ENCODE results near the gene ACP7. TPM values are rescaled to one million over a fixed set of nuclear protein-coding genes. Genes with fewer than 3 reads are reported as not detected.
A peak's percentile ranks its signal among the peaks of the same experiment; 100 is the strongest.

ACP7 gene
- total RNA-seq, 2 experiments from 2014 or later: not detected

- Mint-ChIP-seq H3K9me3 (peaks cover 2% of the 10 kb centered on the region), H3K4me3 (no peak overlapping the region), H3K36me3 (ENCODE audit: low read depth) (no peaks in the 10 kb centered on the region), H3K27me3 (no peaks in the 10 kb centered on the region), H3K27ac (no peak overlapping the region), H3K4me1 (ENCODE audit: low read depth) (no peaks in the 10 kb centered on the region)
- TF ChIP-seq CTCF (IDR thresholded peaks at IDR 0.05): no peak
- CTCF ChIA-PET: interaction anchor here (1.0 to 1.2 kb wide), 4 partner anchors 8 to 141 kb away, joined by 3 read pairs; no protein-coding TSS in a partner anchor
- DNase-seq (no peak), ATAC-seq (no peak)
- intact Hi-C loops (cut with micrococcal nuclease): no loop called here
- POLR2A ChIA-PET: interaction anchor here (1.1 kb wide), 1 partner anchor 68 kb away, joined by 3 read pairs; no protein-coding TSS in a partner anchor
Observed at GRCh38 chr19:39045506-39045905, 38.7 kb upstream of the ACP7 start.

- TF ChIP-seq CTCF (IDR thresholded peaks at IDR 0.05): no peak
- CTCF ChIA-PET: interaction anchor here (1.0 to 1.1 kb wide), 2 partner anchors 8 to 69 kb away, joined by 3 read pairs; no protein-coding TSS in a partner anchor
- no peaks in the 10 kb centered on the region for H3K9me3 Mint-ChIP-seq
- ATAC-seq (peak; percentile 30), DNase-seq (no peak)
- intact Hi-C loops (cut with micrococcal nuclease): no loop called here
- H3K4me1 Mint-ChIP-seq (ENCODE audit: low read depth): no peaks in the 10 kb centered on the region
- no peak overlapping the region for H3K27ac Mint-ChIP-seq
- no peaks in the 10 kb centered on the region for H3K27me3 Mint-ChIP-seq
- no peak overlapping the region for H3K4me3 Mint-ChIP-seq
- H3K36me3 Mint-ChIP-seq (ENCODE audit: low read depth): no peaks in the 10 kb centered on the region
- POLR2A ChIA-PET: interaction anchor here (1.1 kb wide), 1 partner anchor 69 kb away, joined by 3 read pairs; no protein-coding TSS in a partner anchor
Observed at GRCh38 chr19:39046037-39046821, 37.9 kb upstream of the ACP7 start.

GRCh38 chr19:39047073-39047472, 37.1 kb upstream of the ACP7 start:
- ChIA-PET CTCF (no interaction called here), POLR2A (no interaction called here)
- Mint-ChIP-seq H3K4me1 (ENCODE audit: low read depth) (no peaks in the 10 kb centered on the region), H3K27me3 (no peaks in the 10 kb centered on the region), H3K36me3 (ENCODE audit: low read depth) (no peaks in the 10 kb centered on the region), H3K27ac (no peak overlapping the region), H3K9me3 (no peaks in the 10 kb centered on the region), H3K4me3 (no peak overlapping the region)
- no peak for TF ChIP-seq CTCF (IDR thresholded peaks at IDR 0.05)
- ATAC-seq: no peak
- no peak for DNase-seq
- intact Hi-C loops (cut with micrococcal nuclease): no loop called here

GRCh38 chr19:39052243-39052746, 31.9 kb upstream of the ACP7 start:
- DNase-seq (peak; percentile 83), ATAC-seq (peak; percentile 75)
- no peak overlapping the region for H3K27ac Mint-ChIP-seq
- POLR2A ChIA-PET: interaction anchor here (0.8 kb wide), 1 partner anchor 184 kb away, joined by 3 read pairs; no protein-coding TSS in a partner anchor
- TF ChIP-seq CTCF (IDR thresholded peaks at IDR 0.05): peak; percentile 99
- no peak overlapping the region for H3K4me3 Mint-ChIP-seq
- H3K27me3 Mint-ChIP-seq: no peaks in the 10 kb centered on the region
- no peaks in the 10 kb centered on the region for H3K36me3 Mint-ChIP-seq (ENCODE audit: low read depth)
- H3K4me1 Mint-ChIP-seq (ENCODE audit: low read depth): no peaks in the 10 kb centered on the region
- H3K9me3 Mint-ChIP-seq: no peaks in the 10 kb centered on the region
- CTCF ChIA-PET: interaction anchor here (0.6 to 2.4 kb wide), 27 partner anchors 9 to 557 kb away, joined by 3 to 23 read pairs (median 4); partner anchors contain the start of genes FBXO27, PAK4 and SYCN
- intact Hi-C loops (cut with micrococcal nuclease): no loop called here

GRCh38 chr19:39052846-39053245, 31.3 kb upstream of the ACP7 start:
- no peak for TF ChIP-seq CTCF (IDR thresholded peaks at IDR 0.05)
- Mint-ChIP-seq H3K27ac (no peak overlapping the region), H3K4me1 (ENCODE audit: low read depth) (no peaks in the 10 kb centered on the region), H3K9me3 (no peaks in the 10 kb centered on the region), H3K36me3 (ENCODE audit: low read depth) (no peaks in the 10 kb centered on the region), H3K4me3 (no peak overlapping the region), H3K27me3 (no peaks in the 10 kb centered on the region)
- POLR2A ChIA-PET: interaction anchor here (0.8 kb wide), 1 partner anchor 184 kb away, joined by 3 read pairs; no protein-coding TSS in a partner anchor
- intact Hi-C loops (cut with micrococcal nuclease): no loop called here
- CTCF ChIA-PET: interaction anchor here (0.9 to 2.4 kb wide), 18 partner anchors 9 to 134 kb away, joined by 3 to 23 read pairs (median 4); partner anchors contain the start of genes FBXO27 and PAK4
- no peak for DNase-seq
- no peak for ATAC-seq
